Stimulated activated CD4-positive, alpha-beta T cell treated with anti-CD3 and anti-CD28 coated beads, Interleukin-15, amount 100 ng/mL, for 24 hours (primary cell): ENCODE data around the gene WLS.
"Not testable (repeated sequence)": the region's sequence is repeated elsewhere in the genome, so short reads cannot be mapped to it uniquely, and the experiment has no call there.

Experiments
- DNase-seq: peaks from one replicate; pipeline ENCODE4 v3.0.0-alpha.2; 2020

Gene WLS

DNA sequence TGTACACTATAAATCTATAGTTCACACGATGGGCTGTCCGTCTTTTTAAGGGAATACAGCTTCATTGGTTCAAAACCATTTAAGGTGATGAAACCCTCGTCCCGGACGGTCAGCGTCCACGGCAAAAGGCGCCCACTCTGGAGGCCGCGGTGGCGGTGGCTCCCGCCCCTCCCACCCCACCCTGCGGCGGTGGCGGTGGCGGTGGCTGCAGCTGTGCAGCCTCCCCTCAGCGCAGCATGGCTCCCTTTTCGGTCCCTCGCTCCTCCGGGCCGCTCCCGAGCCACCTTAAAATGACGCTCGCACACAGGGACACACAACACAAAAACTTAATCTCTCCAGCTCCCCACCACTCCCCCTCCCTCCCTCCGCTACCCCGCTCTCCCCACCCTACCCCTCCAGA, 69.1 kb downstream of the WLS start:
- DNase-seq = no peak

DNA sequence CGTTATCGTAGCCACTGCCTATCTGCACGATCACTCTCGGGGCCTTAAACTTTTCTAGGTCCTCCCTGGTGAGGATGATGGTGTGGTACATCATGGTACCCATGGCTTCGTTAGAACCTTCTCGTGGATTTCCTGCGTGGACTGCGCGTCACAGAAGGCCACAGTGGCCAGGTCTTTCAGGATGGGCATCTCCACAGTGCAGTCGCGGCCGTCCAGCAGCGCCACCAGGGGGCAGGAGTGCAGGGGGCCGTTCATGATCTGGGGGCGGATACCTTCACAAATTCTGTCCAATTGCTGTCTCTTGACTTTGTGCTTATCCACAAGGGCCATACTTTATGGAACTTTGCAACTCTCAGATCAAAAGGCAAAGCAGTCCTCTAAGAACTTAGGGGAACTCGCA, 69.6 kb downstream of the WLS start:
- no peak for DNase-seq

DNA sequence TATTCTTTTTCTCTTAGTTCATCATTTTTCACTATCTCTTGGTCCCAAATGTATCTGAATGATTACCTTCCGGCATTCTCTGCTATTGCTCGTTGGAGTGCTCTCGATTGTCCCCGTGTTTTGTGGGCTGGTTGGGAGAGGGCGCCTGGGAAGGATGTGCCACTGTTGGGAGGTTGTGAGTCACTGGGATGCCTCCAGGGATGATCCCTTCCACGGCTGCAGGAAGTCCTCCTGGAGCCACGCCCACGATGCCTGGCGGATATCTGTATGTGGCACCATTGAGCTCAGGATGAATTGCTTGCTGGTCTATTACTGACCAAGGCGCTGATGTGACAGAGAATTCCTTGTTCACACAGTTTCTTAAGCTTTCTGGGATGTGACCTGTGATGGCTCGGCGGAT, 70.7 kb downstream of the WLS start:
- DNase-seq = not testable (repeated sequence)

DNA sequence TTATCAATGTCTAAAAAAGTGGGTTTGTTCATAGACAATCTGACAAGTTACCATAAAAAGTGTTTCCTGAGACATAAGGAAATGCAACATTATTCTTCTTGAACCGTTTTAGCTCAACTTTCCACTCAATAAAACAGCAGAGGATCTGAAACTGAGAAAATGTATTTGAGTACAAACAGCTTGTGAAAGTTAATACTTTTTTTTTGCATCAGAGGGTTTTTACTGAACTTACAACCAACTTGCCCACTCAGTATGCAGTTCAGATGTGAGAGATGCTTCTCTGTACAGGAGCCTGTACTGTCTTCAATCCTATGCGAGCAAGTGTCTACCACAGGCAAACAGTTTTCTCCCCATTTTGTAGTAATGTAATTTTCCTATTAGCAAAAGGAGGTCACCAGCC, 71.4 kb downstream of the WLS start:
- not testable (repeated sequence) for DNase-seq

DNA sequence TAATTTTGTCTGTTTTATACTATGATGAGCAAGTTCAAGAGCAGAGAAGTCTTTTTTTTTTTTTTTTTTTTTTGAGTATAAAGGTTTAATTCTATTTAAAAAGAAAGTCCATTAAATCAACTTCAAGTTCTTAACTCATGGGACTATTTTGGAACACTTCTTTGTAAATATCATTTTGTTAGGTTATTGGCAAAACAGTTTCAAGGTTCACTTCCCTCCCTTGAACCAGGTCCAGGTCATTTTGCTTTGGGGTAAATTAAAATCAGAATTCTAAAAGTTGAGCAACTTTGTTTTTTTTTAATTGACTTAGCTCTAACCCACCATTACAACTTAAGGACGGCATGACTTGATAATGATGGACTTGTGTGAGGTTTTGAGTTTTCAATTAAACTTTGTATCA, 72.3 kb downstream of the WLS start:
- no peak for DNase-seq

DNA sequence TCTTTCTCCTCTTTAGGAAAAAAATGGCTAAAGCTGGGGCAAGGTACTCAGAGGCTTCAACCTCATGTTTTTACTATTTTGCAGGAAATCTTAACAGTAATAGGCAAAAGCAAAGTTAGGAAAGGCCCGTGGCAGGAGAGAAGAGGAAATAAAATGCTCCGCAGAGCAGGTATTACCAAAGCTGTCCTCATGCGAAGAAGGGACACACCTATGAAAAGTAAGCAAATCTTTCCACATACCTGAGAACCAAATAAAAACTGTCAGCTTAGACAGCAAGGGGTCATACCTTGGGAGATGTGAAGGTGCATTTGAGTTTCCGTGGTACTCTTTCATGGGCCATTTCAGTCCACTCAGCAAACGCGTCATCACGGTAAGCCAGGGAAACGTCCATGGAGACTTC, 73.5 kb downstream of the WLS start:
- DNase-seq = no peak

DNA sequence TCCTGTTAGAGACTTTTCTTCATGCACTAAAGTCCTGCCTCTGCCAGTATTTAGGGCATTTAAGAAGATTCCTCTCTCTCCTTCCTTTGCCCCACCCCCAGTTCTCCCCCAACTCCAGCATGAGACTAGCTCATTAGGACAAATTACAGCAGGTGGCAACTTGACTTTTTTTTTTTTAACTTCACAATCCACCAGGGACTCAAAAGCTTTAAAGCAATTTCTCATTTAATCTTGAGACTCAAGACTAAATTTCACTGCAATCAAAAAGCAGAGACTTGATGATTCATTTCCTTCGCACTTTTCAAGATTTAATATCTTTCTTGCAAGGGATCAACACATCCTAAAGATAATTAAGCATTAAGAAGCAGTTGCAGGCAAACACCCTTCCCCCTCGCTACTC, 74.9 kb downstream of the WLS start:
- DNase-seq = no peak

DNA sequence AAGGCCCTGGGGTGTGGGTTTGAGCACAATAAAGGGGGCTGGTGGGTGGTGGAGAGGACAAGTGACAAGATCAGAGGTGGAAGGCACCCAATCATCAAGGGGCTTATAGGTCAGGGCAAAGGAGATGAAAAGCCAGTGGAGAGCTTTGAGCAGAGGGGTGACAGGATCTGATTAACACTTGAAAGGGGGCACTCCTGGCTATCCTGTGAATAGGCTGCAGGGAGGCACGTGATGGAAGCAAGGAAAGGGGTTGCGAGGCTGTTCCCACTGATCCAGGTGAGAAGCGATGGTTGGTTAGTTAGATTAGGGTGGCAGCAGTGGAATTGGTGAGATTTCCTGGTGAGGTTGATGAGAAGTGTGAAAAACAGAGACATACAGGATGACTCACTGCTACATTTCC, 80.6 kb downstream of the WLS start:
- DNase-seq = no peak

DNA sequence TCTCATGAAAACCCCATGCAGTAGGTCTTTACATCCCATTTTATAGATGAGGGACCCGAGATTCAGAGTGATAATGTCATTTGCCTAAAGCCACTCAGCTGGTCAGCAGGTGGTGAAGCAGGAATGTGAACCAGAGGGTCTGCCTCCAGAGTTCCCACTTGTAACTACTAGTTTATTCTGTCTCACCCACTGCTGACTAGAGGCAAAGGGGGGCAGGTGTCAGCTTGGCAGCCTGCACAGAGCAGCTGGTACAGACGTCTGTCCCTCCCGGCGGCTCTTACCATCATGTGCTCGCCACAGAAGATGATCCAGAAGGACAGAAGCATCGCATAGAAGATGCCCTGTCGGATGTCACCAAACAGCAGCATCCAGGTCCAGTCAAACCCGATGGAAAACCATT, 82.4 kb downstream of the WLS start:
- DNase-seq = no peak

DNA sequence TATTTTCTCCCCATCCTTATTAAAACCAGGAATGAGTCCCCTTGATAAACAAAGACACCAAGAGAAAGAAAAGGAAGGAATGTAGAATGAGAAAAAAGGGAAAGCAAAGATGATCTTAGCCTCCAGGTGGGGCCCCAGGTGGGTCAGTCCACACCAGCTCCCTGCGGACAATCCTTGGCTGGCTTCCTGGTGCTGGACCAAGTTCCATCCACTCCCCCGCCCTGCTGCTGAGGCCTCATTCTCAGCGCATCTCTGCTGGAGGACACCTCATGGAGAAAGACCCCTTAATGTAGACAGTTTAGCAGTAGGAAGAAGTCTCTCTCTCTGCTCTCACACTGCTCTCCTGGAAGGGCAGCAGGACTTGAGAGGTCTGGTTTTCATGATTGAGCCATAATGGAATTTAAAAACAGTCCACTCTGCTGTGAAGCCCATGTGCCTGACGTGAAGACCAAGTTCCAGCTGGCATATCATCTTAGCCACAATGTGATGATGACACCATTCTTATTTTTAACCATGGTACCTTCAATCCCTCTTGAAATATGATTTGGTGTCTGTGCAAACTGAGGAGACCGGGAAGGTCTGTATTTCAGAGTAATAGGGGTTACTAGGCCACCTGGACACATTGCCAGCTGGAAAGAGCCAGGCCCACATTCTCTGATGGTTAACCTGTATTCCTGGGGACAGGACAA, 83.1 kb downstream of the WLS start:
- DNase-seq = no peak

DNA sequence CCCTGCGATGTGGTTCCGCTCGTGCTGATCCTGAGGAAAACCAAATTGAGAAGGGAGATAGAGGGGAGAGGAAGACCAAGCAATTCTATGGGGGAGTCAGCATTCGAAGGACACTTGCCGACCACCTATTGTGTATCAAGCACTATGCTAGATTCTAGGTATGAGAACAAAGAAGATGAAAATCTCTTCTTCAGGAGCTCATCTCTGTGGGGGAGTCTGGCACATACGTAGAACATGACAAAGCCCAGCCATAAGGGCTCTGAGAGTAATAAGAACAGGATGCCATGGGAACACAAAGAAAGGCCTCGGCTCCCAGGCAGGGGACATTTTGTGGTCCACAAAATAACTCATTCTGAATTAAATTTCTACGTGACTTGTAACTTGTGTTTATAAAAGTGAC, 83.7 kb downstream of the WLS start:
- no peak for DNase-seq

DNA sequence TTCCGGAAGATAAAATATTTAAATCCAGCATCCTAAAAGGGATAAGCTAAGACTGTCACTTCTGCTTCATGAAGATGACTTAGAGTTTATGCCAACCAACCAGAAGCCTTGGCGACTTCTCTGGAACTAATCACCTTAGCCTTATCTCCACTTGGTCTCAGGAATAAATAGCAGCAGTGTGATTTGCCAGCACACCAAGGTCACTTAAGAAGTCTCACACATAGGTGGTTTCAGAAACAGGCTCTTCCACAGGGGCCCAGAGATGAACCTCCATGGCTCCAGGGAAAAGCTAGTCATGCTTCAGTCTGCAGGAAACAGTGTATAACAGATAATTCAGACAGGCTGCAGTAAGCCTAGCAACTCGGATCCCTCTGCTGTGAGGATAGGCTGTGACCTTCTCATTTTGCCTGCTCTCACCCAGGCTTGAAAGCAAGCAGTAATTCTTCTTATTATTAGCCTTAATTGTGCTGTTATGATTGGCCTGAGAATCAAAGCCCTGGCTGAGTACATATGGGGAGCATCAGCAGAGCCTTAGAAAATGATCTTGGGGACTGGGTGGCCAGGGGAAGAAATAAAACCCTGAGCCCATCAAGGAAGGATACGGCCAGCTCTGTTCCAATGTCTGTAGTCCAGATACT, 84.7 kb downstream of the WLS start:
- DNase-seq = no peak

DNA sequence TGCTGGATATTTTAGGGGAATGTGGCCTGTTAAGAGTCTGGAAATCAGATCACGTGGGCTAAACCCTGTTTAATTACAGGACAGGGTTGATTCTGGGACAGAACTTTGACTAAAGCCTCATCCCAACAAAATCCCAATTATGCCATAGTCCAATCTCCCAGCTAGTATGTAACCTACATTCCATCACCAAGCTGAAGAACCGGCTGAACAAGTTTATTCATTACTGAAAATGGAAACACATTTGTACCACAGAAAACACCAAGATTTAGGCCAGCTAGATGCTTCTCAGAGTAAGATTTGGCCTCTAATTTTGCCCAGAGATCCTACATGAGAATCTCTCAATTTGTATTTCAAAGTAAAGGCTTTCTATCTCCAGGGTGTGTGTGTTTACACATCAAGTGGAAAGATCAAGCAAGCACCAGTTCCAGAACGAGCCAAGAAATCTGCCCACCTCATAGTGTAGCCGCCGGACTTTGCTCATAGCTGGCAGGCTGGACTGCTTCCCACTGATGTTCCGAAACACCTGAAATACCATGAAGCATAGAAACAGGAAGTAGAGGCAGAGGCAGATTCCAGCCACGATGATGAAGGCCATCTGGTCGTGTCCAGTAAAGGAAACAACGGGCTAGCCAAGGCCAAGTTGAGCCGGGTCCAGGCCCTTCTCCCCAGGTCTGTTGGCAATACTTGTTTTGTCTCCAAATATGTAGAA, 86.8 kb downstream of the WLS start:
- DNase-seq = no peak

DNA sequence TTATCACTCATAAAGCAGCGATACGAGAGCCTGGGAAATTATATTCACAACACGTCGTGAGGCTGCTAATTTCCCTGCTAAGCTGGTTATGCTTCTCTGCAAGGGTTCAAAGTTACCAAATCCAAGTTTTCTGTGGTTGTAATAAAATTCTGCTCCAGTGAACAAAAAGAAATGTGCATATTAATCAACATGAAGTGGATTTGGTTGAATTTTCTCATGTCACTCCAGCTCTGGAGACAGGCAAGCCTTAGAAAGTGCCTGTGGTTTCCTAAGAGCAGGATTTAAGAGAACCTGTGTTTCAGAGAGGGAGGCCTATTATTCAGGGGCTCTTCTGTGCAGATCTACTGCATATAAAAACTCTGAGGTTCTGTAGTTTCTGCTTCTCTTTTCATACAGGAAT, 87.5 kb downstream of the WLS start:
- no peak for DNase-seq

DNA sequence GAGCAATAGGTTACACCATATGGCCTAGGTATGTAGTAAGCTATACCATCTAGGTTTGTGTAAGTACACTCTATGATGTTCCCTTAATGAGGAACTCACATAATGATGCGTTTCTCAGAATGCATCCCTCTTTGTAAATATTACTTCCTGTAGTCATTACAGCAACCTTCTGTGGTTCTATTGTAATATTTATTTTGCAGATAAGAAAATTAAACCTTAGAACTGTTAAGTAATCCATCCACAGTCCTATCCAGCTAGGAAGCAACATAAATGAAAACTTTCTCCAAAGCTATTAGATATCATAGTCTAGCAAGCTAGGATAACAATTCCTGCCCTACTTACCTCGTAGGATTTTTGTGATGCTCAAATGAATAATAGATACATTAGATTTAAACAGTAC, 88.7 kb downstream of the WLS start:
- DNase-seq = no peak

DNA sequence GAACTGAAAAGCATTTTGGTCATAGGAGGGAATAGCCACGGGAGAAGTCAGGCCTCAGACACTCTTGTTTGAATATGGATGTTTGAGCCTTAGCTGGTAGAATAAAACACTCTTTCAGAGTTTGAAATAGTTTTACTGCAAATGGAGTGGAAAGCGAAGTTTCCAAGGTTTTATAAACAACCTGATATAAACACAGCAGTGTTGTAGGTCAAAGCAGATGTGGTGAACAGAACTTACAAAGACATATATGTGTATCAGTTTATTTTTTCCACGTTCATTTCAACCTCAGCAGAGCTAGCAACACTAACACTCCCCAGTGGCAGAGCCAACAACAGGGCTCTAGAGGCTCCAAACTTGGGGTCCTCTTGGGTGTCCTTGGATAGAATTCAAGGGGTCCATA, 89.9 kb downstream of the WLS start:
- DNase-seq = no peak

DNA sequence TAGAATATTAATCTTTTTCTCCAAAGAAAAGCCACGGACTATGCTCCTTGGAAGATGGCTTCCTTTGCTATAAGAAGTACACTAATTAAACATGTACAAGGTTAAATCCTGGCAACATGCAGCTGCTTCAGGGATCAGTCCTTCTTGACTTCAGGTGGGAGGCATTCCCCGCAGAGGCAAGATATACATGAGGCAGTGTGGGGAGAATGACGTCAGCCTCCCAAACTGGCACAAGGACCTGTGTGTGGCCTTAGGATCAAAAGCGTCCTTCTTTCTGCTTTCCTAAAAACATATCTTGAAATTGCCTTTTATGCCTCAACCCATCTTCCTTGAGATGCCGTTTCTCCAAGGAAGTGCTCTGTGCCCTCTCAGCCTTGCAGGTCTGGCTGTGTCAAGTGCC, 90.3 kb downstream of the WLS start:
- DNase-seq = no peak

DNA sequence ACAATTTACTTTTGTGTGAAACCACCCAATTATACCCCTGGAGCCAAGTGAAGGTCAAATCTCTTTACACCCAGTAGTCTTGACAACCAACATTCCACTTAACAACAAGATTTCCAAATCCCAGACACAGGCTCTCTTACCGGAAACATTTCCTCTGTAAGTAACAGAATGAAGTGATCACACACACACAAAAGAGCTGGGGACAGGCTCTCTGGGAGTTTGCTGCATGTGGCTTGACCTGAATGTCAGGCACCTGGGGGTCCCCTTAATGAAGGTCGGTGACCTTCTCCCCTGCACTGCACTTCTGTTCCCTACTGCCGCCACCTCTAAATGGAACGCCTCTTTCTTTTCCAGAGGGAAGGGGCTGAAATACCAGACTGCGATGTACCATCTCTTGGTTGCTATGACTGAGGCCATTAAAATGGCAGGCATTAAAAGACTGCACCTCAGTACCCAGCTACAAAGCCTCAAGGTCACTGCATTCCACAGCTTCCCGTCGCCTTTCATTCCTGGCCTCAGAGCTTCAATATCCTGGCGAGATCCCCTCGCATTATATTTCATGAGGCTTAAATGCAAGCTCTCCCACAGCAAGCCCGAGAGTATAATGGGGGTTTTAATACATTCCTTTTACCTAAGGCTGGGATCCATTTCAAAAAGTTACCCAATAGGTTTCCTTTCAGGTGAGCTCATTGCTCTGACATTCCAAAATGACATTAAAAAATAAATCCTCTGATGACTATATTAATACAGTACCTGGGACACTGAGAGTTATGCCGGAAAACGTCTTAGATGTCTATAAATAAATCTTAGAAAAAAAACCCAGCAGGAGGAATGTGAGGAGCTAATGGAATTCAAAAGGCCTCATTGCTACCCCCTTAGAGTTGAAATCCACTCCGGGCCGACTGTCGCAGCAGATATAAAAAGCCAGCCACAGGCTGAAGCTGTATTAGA, 91.0 kb downstream of the WLS start:
- DNase-seq = no peak

DNA sequence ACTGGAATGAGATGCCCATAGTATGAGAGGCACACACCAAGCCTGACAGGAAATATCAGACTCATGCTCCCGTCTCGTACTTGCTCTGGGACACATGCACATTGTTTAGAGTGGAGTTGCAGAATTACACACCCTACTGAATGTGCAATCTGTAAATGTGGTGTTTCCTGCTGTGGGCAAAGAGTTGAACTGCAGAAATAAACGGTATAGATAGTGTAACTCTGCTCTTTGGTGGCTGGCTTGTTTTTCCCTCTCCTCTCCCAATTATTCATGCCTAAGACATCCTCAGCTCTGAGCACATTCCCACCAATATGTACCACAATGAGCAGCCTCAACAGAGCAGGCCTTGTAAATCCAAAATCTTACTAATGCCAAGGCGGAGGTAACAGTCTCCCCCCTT, 91.8 kb downstream of the WLS start:
- DNase-seq = no peak

DNA sequence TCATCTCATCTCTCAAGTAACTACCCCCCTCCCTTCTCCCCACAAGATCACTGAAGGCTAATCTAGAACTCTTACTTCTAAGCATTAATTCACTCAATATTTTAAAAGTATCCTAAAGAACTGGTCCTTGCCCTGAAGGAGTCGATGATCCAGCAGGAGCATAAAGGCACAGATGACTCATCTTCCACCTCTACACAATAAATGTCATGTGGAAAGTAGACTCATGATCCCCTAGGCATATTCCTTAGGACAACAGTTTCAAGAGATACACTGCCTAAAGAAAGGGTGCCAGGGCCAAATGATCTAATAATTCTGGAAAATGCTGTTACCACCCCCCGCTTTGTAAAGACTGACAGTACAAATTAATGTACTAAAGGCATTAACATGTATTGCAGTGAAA, 96.1 kb downstream of the WLS start:
- no peak for DNase-seq

DNA sequence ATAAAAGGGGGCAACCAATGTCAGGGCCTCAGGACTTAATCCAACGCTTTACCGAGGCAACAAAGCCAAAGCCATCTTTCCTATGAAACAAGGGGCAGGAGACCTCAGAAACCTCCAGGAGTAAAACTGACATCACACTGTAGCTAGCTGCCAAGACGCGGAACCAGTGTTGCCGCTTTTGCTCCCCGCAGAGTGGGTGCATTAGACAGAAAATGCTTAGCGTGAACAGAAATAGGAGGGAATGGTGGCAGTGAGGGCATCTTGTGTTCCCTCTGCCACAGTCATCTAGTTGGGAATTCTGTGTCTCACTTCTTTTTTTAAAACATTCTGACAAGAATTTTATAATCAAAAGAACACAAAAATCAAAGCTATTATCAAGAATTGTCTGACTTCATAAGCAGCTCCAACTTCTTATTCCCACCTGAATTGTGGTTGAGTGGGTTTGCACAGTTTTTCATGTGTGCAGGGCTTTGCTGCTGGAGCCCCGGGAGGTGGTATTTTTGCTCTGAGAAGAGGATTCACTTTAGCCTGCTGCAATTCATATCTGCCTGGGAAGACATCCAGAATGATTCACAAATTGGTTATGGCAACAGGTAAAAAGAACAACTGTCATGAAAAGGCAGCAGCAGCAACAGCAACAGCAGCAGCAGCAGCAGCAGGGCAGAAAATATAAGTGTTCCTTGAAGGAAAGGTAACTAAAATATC, 99.7 kb downstream of the WLS start:
- no peak for DNase-seq

DNA sequence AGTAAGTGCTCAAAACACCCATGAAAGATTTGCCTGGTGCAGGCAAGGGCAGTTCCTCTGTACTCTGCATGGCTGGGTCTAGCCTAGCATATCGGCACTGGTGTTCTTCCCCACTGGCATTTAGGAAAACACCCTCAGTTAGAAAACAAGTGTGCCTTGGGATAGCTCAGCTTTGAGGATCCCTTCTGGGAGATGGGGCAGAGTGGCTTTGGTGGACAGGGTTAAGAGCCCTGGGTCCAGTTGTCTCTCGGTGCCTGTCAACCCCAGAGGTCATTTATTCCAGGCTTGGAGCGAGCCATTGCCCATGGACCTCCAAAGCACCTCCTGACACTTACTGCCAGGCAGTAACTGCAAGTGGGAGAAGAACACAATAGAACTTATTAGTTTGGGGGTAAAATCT, 101.1 kb downstream of the WLS start:
- DNase-seq = no peak
